Adipocyte (in vitro differentiated cells): ENCODE data around the gene IGFALS.

Experiments
- DNase-seq: peaks from one replicate; pipeline ENCODE4 v3.0.0-alpha.2; 2015; ENCODE audit warnings: low read depth
- H3K27me3 ChIP-seq: replicated peaks from 2 replicates; pipeline ENCODE4 v1.7.0; 2013; ENCODE audit warnings: mild to moderate bottlenecking, low read length, moderate library complexity; ENCODE audit not compliant: control insufficient read depth, insufficient read depth
- H3K36me3 ChIP-seq: 2 replicates; pipeline ENCODE4 v1.7.0; 2013; ENCODE audit warnings: low read length, mild to moderate bottlenecking, moderate library complexity; ENCODE audit not compliant: control insufficient read depth, insufficient read depth, severe bottlenecking
- H3K4me1 ChIP-seq: 2 replicates; pipeline ENCODE4 v1.7.0; 2013; ENCODE audit warnings: mild to moderate bottlenecking, low read length, moderate library complexity; ENCODE audit not compliant: control insufficient read depth, insufficient read depth
- H3K4me3 ChIP-seq: 2 replicates; pipeline ENCODE4 v1.7.0; 2013; ENCODE audit warnings: mild to moderate bottlenecking, low read length, moderate library complexity
- H3K9ac ChIP-seq: 2 replicates; pipeline ENCODE4 v1.7.0; 2013; ENCODE audit warnings: mild to moderate bottlenecking, low read length, moderate library complexity
- H3K9me3 ChIP-seq: 2 replicates; pipeline ENCODE4 v1.7.0; 2013; ENCODE audit warnings: mild to moderate bottlenecking, low read length, moderate library complexity; ENCODE audit not compliant: control insufficient read depth

IGFALS gene

GRCh38 chr16:1825381-1825863 lies 31.9 kb upstream of the IGFALS start:
- Histone ChIP-seq H3K9me3 (no peaks in the 10 kb centered on the region), H3K27me3 (no peaks in the 10 kb centered on the region), H3K9ac (peak overlapping the region; percentile 84), H3K4me3 (peak overlapping the region; percentile 98), H3K4me1 (peaks cover 27% of the 10 kb centered on the region), H3K36me3 (peaks cover 11% of the 10 kb centered on the region)
- DNase-seq: no peak

GRCh38 chr16:1823821-1824220 lies 30.3 kb upstream of the IGFALS start:
- Histone ChIP-seq H3K36me3 (peaks cover 19% of the 10 kb centered on the region), H3K9me3 (no peaks in the 10 kb centered on the region), H3K4me3 (no peak overlapping the region), H3K4me1 (peaks cover 18% of the 10 kb centered on the region), H3K9ac (peak overlapping the region; percentile 34), H3K27me3 (no peaks in the 10 kb centered on the region)
- DNase-seq: peak; percentile 61

GRCh38 chr16:1822801-1823200 lies 29.3 kb upstream of the IGFALS start:
- Histone ChIP-seq H3K36me3 (peaks cover 19% of the 10 kb centered on the region), H3K4me1 (peaks cover 11% of the 10 kb centered on the region), H3K9me3 (no peaks in the 10 kb centered on the region), H3K4me3 (no peak overlapping the region), H3K9ac (no peak overlapping the region), H3K27me3 (no peaks in the 10 kb centered on the region)
- DNase-seq: no peak

- Histone ChIP-seq H3K36me3 (peaks cover 19% of the 10 kb centered on the region), H3K27me3 (no peaks in the 10 kb centered on the region), H3K9me3 (no peaks in the 10 kb centered on the region), H3K9ac (no peak overlapping the region), H3K4me1 (peaks cover 11% of the 10 kb centered on the region), H3K4me3 (no peak overlapping the region)
- no peak for DNase-seq
Measured at GRCh38 chr16:1821861-1822611, 28.5 kb upstream of the IGFALS start.

GRCh38 chr16:1820946-1821290 lies 27.4 kb upstream of the IGFALS start:
- H3K4me3 ChIP-seq: no peak overlapping the region
- no peaks in the 10 kb centered on the region for H3K27me3 ChIP-seq
- H3K36me3 ChIP-seq: peaks cover 26% of the 10 kb centered on the region
- no peak for DNase-seq
- no peak overlapping the region for H3K9ac ChIP-seq
- H3K4me1 ChIP-seq: peaks cover 11% of the 10 kb centered on the region
- H3K9me3 ChIP-seq: no peaks in the 10 kb centered on the region

GRCh38 chr16:1820096-1820945 lies 26.8 kb upstream of the IGFALS start:
- no peaks in the 10 kb centered on the region for H3K27me3 ChIP-seq
- DNase-seq: no peak
- peaks cover 29% of the 10 kb centered on the region for H3K36me3 ChIP-seq

GRCh38 chr16:1819611-1820010 lies 26.1 kb upstream of the IGFALS start:
- DNase-seq: no peak
- H3K4me3 ChIP-seq: no peak overlapping the region
- no peak overlapping the region for H3K9ac ChIP-seq

More at GRCh38 chr16:1820096-1820945, 26.8 kb upstream of the IGFALS start:
- Histone ChIP-seq H3K9ac (no peak overlapping the region), H3K9me3 (no peaks in the 10 kb centered on the region), H3K4me3 (no peak overlapping the region), H3K4me1 (peaks cover 5% of the 10 kb centered on the region)

GRCh38 chr16:1818873-1819525 lies 25.5 kb upstream of the IGFALS start:
- Histone ChIP-seq H3K36me3 (peaks cover 30% of the 10 kb centered on the region), H3K4me3 (no peak overlapping the region)
- no peak for DNase-seq

More at GRCh38 chr16:1819611-1820010, 26.1 kb upstream of the IGFALS start:
- H3K36me3 ChIP-seq: peaks cover 30% of the 10 kb centered on the region
- peaks cover 3% of the 10 kb centered on the region for H3K4me1 ChIP-seq
- H3K9me3 ChIP-seq: no peaks in the 10 kb centered on the region
- no peaks in the 10 kb centered on the region for H3K27me3 ChIP-seq

GRCh38 chr16:1818204-1818872 lies 24.8 kb upstream of the IGFALS start:
- Histone ChIP-seq H3K9me3 (no peaks in the 10 kb centered on the region), H3K36me3 (peaks cover 34% of the 10 kb centered on the region), H3K9ac (no peak overlapping the region), H3K4me3 (no peak overlapping the region), H3K27me3 (no peaks in the 10 kb centered on the region), H3K4me1 (no peaks in the 10 kb centered on the region)
- DNase-seq: no peak

More at GRCh38 chr16:1818873-1819525, 25.5 kb upstream of the IGFALS start:
- Histone ChIP-seq H3K9me3 (no peaks in the 10 kb centered on the region), H3K9ac (no peak overlapping the region), H3K27me3 (no peaks in the 10 kb centered on the region), H3K4me1 (peaks cover 3% of the 10 kb centered on the region)

- no peak overlapping the region for H3K4me3 ChIP-seq
- H3K36me3 ChIP-seq: peaks cover 34% of the 10 kb centered on the region
- DNase-seq: no peak
- H3K9me3 ChIP-seq: no peaks in the 10 kb centered on the region
- H3K9ac ChIP-seq: no peak overlapping the region
- H3K27me3 ChIP-seq: no peaks in the 10 kb centered on the region
- H3K4me1 ChIP-seq: peaks cover 3% of the 10 kb centered on the region
Measured at GRCh38 chr16:1817716-1818115, 24.2 kb upstream of the IGFALS start.

- Histone ChIP-seq H3K4me1 (peaks cover 3% of the 10 kb centered on the region), H3K9ac (no peak overlapping the region), H3K4me3 (no peak overlapping the region), H3K36me3 (peaks cover 31% of the 10 kb centered on the region), H3K27me3 (no peaks in the 10 kb centered on the region), H3K9me3 (no peaks in the 10 kb centered on the region)
- DNase-seq: no peak
Measured at GRCh38 chr16:1817276-1817589, 23.7 kb upstream of the IGFALS start.
